Activated CD4-positive, alpha-beta T cell treated with anti-CD3 and anti-CD28 coated beads, Interleukin-2, amount 10 ng/mL, durations not matched to agents 7 days and 5 days (primary cell): ENCODE results near the gene FNDC10. TPM values are rescaled to one million over a fixed set of nuclear protein-coding genes. Genes with fewer than 3 reads are reported as not detected.
"Not testable (repeated sequence)": the region's sequence is repeated elsewhere in the genome, so short reads cannot be mapped to it uniquely, and the experiment has no call there.

Source experiments
- CTCF ChIA-PET: fragments of 350-600 bp; sonication (Branson Sonifier 250); formaldehyde crosslinking; loops from one replicate; lab custom pipeline; 2021; ENCODE audit warnings: antibody characterized with exemption; lab: Charles Lee
- POLR2A ChIA-PET: fragments of 350-600 bp; sonication (Branson Sonifier 250); formaldehyde crosslinking; loops from one replicate; lab custom pipeline; 2021; ENCODE audit warnings: antibody characterized with exemption; lab: Charles Lee
- DNase-seq: peaks from one replicate; pipeline ENCODE4 v3.0.0-alpha.2; 2020
- H3K27ac Mint-ChIP-seq: one replicate; pipeline ENCODE4 v1.8.0; 2021; ENCODE audit warnings: mild to moderate bottlenecking, moderate library complexity, mixed read lengths
- H3K27me3 Mint-ChIP-seq: one replicate; pipeline ENCODE4 v1.8.0; 2021; ENCODE audit warnings: mixed read lengths
- H3K36me3 Mint-ChIP-seq: one replicate; pipeline ENCODE4 v1.8.0; 2021; ENCODE audit warnings: low read depth, mixed read lengths
- H3K4me1 Mint-ChIP-seq: one replicate; pipeline ENCODE4 v1.8.0; 2021; ENCODE audit warnings: mixed read lengths
- H3K4me3 Mint-ChIP-seq: one replicate; pipeline ENCODE4 v1.8.0; 2021; ENCODE audit warnings: mild to moderate bottlenecking, moderate library complexity, mixed read lengths
- H3K9me3 Mint-ChIP-seq: one replicate; pipeline ENCODE4 v1.8.0; 2021; ENCODE audit warnings: mixed read lengths
- total RNA-seq, 2 experiments: library from RNA; stranded (reverse); gene quantifications; one replicate each; pipeline ENCODE4 v1.2.3, GENCODE V29; 2021

Gene FNDC10
- 1 to 10 TPM; 6.2 to 7.9 TPM for total RNA-seq

DNA sequence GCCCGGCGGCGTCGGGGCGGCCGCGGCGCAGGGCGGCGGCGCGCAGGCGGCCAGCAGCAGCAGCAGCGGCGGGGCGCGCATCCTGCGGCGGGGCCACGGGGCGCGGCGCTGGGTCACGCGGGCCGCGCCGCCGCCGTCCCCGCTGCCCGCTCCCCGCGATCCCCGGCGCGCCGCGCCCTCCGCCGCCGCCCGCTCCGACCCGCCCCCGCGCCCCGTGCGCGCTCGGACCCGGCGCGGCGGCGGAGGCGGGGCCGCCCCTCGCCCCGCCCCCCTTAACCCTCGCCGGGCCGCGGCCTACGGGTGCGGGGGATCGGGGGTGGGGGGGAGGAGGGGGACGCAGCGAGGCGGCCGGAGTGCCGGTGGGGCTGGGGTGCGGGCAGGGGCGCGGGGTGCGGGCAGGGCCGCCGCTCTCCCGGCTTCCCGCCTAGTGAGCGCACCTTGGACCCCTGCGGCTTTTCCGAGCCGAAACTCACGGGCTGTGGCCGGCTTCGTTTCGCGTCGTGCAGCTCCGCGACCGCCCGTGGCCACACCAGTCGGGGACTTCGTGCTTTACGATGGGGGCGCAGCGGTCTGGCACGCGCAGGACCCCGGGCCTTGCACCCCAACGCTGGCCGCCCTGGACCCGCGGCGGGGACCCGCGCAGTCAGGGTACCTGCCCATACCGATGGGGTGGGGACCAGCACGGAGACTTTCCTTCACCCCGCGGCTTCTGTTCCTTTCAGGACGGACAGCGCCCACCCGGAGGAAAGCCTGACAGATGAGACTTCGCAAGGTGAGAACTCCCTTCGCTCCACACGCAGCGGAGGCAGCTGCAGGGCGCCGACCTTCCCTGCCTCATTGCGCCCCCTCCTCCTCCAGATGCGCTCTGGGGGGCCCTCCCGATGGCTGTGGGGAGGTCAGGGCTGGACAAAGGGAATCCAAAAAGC lies at the start of gene FNDC10:
Gene FNDC10 (minus strand): TSS at position 201 of the 926 bp plus-strand sequence. CDS start 120 bp downstream, at position 81.
- Mint-ChIP-seq H3K36me3 (peaks cover 4% of the 10 kb centered on the region), H3K27ac (peak within 1 kb of the TSS; percentile 83), H3K27me3 (peaks cover 8% of the 10 kb centered on the region), H3K4me1 (peaks cover 7% of the 10 kb centered on the region), H3K9me3 (no peaks in the 10 kb centered on the region), H3K4me3 (peak within 1 kb of the TSS; percentile 77)
- CTCF ChIA-PET = interaction anchor here (1.0 kb wide), 1 partner anchor 13 kb away, joined by 3 read pairs; no protein-coding TSS in a partner anchor
- POLR2A ChIA-PET = no interaction called here
- DNase-seq = no peak

GRCh38 chr1:1648265-1648664 lies 48.3 kb upstream of the FNDC10 start:
- H3K9me3 Mint-ChIP-seq, CTCF ChIA-PET, H3K4me1 Mint-ChIP-seq, DNase-seq, H3K27me3 Mint-ChIP-seq, POLR2A ChIA-PET, H3K4me3 Mint-ChIP-seq, H3K27ac Mint-ChIP-seq: not testable (repeated sequence)
- peaks cover 43% of the 10 kb centered on the region for H3K36me3 Mint-ChIP-seq

DNA sequence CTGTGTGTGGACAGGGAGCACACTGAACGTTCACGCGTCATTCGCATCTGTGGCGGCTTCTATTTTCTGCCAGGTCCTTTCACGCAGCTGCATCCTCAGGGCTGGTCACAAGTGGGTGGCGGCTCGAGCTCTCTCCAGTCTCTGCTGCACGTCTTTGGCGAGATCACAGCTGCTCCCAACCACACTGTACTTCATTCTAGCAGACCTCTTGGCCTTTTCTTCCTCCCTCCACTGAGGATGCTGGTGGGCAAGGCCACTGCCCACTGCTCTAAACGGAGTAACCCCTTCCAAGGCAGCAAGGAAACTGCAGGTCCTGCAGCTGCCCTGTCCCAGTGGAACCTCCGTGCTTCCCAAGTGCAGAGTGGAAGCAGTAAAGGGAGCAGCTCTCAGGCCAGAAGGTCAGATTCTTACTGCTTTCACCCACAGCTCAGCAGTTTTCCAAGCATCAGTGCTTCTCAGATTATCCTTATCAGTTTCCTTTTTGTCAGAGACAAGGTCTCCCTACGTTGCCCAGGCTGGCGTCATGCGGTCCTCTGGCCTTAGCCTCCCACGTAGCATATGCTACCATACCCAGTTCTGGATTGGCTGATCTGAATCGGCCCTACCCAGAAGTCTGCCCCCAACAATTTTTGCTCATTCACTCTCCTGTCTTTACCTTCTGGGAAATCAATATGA lies 47.8 kb upstream of the FNDC10 start:
- H3K36me3 Mint-ChIP-seq = peaks cover 43% of the 10 kb centered on the region
- H3K4me3 Mint-ChIP-seq, H3K27me3 Mint-ChIP-seq, DNase-seq, H3K4me1 Mint-ChIP-seq, H3K9me3 Mint-ChIP-seq, POLR2A ChIA-PET, H3K27ac Mint-ChIP-seq, CTCF ChIA-PET: not testable (repeated sequence)

DNA sequence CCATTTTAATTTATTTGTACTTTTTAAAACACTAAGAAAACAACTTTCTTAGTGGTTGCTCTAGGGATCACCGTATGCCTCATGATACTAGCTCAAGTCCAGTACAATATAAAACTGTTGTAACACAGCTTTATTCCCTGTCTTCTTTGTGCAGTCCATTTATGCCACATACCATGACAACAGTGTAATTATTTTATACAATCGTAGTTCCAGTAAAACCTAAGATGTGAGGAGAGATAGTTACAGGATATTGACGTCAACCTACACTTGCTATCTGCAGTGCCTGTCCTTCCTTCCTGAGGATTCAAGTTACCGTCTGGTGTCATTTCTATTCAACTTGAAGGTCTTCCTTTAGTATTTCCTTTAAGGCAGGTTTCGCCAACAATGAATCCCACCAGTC lies 46.4 kb upstream of the FNDC10 start:
- H3K4me3 Mint-ChIP-seq, DNase-seq, POLR2A ChIA-PET, H3K4me1 Mint-ChIP-seq, H3K27ac Mint-ChIP-seq, CTCF ChIA-PET, H3K27me3 Mint-ChIP-seq, H3K9me3 Mint-ChIP-seq: not testable (repeated sequence)
- H3K36me3 Mint-ChIP-seq = peaks cover 33% of the 10 kb centered on the region

DNA sequence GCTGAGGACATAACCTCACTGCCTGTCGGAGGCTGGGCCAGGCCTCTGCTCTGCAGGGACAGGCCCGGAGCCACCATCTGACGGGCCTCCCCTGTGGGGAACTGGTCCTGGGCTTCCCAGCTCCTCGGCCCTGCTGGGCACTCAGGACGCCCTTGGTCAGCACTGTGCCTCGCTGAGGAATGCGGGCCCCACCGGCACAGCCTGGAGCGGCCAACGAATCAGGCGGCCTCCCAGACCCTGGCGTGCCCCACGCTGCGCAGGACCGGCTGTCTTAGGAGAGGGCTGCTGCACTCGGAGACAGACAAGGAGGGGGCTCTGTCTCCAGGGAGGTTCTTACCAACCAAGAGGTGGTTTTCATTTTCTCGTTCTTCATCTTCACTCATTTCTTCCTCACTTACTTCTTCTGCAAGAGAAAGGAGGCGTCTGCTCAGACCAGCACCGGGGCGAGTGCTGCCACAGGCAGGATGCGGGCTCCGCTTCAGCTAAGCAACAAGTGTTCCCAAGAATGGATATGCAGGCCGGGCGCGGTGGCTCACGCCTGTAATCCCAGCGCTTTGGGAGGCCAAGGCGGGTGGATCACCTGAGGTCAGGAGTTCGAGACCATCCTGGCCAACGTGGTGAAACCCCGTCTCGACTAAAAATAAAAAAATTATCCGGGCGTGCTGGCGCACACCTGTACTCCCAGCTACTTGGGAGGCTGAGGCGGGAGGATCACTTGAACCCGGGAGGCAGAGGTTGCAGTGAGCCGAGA lies 41.0 kb upstream of the FNDC10 start:
- H3K9me3 Mint-ChIP-seq, DNase-seq, H3K4me1 Mint-ChIP-seq, H3K36me3 Mint-ChIP-seq, H3K4me3 Mint-ChIP-seq, POLR2A ChIA-PET, H3K27me3 Mint-ChIP-seq, CTCF ChIA-PET, H3K27ac Mint-ChIP-seq: not testable (repeated sequence)

GRCh38 chr1:1640081-1640480 lies 40.1 kb upstream of the FNDC10 start:
- CTCF ChIA-PET, H3K4me1 Mint-ChIP-seq, POLR2A ChIA-PET: not testable (repeated sequence)

DNA sequence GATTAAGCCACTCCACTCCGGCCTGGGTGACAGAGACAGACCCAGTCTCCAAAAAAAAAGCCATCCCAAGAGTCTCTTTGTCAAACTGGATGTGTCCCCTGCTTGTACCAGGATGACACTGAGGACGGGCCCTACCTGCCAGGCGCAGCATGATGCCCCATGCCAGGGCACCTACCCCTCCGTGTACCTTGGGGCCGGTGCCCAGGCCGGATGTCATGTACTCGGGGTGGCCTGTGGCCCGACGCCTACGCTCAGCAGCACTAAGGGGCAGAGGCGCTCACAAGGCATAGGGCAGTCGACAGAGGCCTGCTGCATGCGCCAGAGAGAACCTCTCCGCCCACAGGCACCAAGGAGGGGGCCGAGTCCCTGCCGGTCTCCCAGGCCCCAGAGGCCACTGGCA lies 39.4 kb upstream of the FNDC10 start:
- POLR2A ChIA-PET, H3K27me3 Mint-ChIP-seq: not testable (repeated sequence)

More at GRCh38 chr1:1640081-1640480, 40.1 kb upstream of the FNDC10 start:
- not testable (repeated sequence) for H3K27ac Mint-ChIP-seq, H3K27me3 Mint-ChIP-seq, H3K4me3 Mint-ChIP-seq, DNase-seq, H3K9me3 Mint-ChIP-seq, H3K36me3 Mint-ChIP-seq

GRCh38 chr1:1638528-1638927 lies 38.6 kb upstream of the FNDC10 start:
- H3K9me3 Mint-ChIP-seq, H3K4me1 Mint-ChIP-seq, H3K27ac Mint-ChIP-seq, H3K4me3 Mint-ChIP-seq, H3K36me3 Mint-ChIP-seq, POLR2A ChIA-PET, H3K27me3 Mint-ChIP-seq, CTCF ChIA-PET, DNase-seq: not testable (repeated sequence)

More for the DNA sequence above, 39.4 kb upstream of the FNDC10 start:
- DNase-seq, H3K4me1 Mint-ChIP-seq, H3K27ac Mint-ChIP-seq, CTCF ChIA-PET, H3K36me3 Mint-ChIP-seq, H3K9me3 Mint-ChIP-seq, H3K4me3 Mint-ChIP-seq: not testable (repeated sequence)

- H3K27ac Mint-ChIP-seq, H3K4me1 Mint-ChIP-seq, POLR2A ChIA-PET, H3K4me3 Mint-ChIP-seq, H3K36me3 Mint-ChIP-seq, DNase-seq, CTCF ChIA-PET, H3K27me3 Mint-ChIP-seq, H3K9me3 Mint-ChIP-seq: not testable (repeated sequence)
These were observed 37.5 kb upstream of the FNDC10 start for GRCh38 chr1:1637479-1637875.

DNA sequence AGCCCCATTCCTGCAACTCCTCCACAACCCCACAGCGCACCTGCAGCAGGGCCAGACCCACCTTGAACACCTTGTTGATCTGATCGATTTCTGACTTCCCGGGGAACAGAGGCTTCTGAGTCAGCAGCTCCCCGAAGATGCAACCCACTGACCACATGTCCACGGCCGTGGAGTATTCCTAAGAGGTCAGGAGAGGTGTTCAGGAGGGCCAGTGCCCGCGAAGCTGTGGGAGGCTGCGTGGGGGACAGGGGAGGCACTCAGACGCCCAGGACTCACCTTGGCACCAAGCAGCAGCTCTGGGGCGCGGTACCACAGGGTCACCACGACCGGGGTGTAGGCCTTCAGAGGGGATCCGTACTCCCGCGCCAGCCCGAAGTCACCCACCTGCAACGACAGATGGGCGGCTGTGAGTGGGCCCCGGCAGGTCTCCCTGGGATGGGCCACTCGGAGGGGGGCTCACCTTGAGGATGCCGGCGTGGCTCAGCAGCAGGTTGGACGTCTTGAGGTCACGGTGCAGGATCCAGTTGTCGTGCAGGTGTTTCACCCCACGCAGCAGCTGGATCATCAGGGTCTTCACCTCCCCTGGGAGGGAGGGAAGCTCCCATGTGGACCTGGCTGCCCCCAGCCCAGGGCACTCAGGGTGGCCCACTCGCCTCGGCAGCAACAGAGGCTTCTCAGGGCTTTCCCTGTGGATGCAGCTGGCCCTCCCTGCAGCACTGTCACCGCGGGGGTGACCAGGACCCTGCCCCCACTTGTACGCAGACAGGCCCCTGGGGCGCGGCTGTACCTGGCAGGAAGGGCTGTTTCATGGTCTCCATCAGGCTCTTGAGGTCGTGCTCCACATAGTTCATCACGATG lies 36.9 kb upstream of the FNDC10 start:
- CTCF ChIA-PET, H3K27me3 Mint-ChIP-seq, H3K4me1 Mint-ChIP-seq, H3K9me3 Mint-ChIP-seq, DNase-seq, H3K27ac Mint-ChIP-seq, H3K4me3 Mint-ChIP-seq, POLR2A ChIA-PET, H3K36me3 Mint-ChIP-seq: not testable (repeated sequence)

DNA sequence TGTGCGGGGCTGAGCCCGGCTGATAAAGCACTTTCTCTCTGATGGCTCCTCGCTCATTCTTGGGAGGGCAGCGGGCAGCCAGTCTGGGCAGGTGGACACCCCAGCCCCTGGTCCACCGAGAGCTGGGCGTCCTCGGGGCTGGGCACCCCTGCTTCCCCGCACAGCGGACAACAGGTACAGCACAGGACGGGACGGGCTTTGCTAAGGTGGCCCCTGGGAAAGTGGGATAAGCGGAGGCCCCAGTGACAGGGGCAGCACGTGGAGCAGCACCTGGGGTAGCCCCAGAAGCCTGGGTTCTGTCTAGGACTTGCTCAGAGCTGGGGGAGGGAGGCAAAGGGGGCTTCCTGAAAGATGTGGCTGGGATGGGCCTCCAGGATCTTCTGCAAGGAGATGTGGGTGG lies 34.7 kb upstream of the FNDC10 start:
- H3K27me3 Mint-ChIP-seq, H3K27ac Mint-ChIP-seq, H3K4me1 Mint-ChIP-seq, POLR2A ChIA-PET, DNase-seq, H3K4me3 Mint-ChIP-seq, H3K36me3 Mint-ChIP-seq, CTCF ChIA-PET, H3K9me3 Mint-ChIP-seq: not testable (repeated sequence)

- H3K4me1 Mint-ChIP-seq, H3K9me3 Mint-ChIP-seq, H3K4me3 Mint-ChIP-seq, H3K27ac Mint-ChIP-seq, POLR2A ChIA-PET, H3K27me3 Mint-ChIP-seq, CTCF ChIA-PET, H3K36me3 Mint-ChIP-seq, DNase-seq: not testable (repeated sequence)
These were observed 33.5 kb upstream of the FNDC10 start for GRCh38 chr1:1633409-1633808.
